Activated T-helper 17 cell treated with anti-CD3 and anti-CD28 coated beads, Interleukin-2, amount 50 U/mL, for 72 hours (primary cell): ENCODE measurements around the gene ANKS1A. TPM values are rescaled to one million over a fixed set of nuclear protein-coding genes. Genes with fewer than 3 reads are reported as not detected.

Source experiments
- ATAC-seq: fragments of 150-1000 bp; cut with Tn5 transposase; replicated peaks from 2 replicates; pipeline ENCODE4 v1.10.0; 2021; ENCODE audit warnings: mild to moderate bottlenecking, moderate library complexity
- H3K27ac Mint-ChIP-seq: one replicate; pipeline ENCODE4 v1.8.0; 2022; ENCODE audit warnings: mixed read lengths
- H3K27me3 Mint-ChIP-seq: one replicate; pipeline ENCODE4 v1.8.0; 2022; ENCODE audit warnings: mixed read lengths
- H3K36me3 Mint-ChIP-seq: one replicate; pipeline ENCODE4 v1.8.0; 2022; ENCODE audit warnings: low read depth, mild to moderate bottlenecking, mixed read lengths
- H3K4me1 Mint-ChIP-seq: one replicate; pipeline ENCODE4 v1.8.0; 2022; ENCODE audit warnings: mixed read lengths
- H3K4me3 Mint-ChIP-seq: one replicate; pipeline ENCODE4 v1.8.0; 2022; ENCODE audit warnings: mild to moderate bottlenecking, mixed read lengths
- H3K9me3 Mint-ChIP-seq: one replicate; pipeline ENCODE4 v1.8.0; 2022; ENCODE audit warnings: mixed read lengths
- total RNA-seq, 2 donors: library from RNA; stranded (reverse); gene quantifications; one replicate each; pipeline ENCODE4 v1.2.3, GENCODE V29; 2022

Gene ANKS1A
- total RNA-seq, 2 donors from 2014 or later, result 7.7 to 8.8 TPM

GRCh38 chr6:34950849-34951248 lies 61.8 kb downstream of the ANKS1A start:
- Mint-ChIP-seq H3K27me3 (no peaks in the 10 kb centered on the region), H3K4me3 (no peak overlapping the region), H3K36me3 (no peaks in the 10 kb centered on the region), H3K4me1 (peaks cover 7% of the 10 kb centered on the region), H3K9me3 (no peaks in the 10 kb centered on the region), H3K27ac (no peak overlapping the region)
- ATAC-seq, result no peak

GRCh38 chr6:34951731-34952130 lies 62.7 kb downstream of the ANKS1A start:
- Mint-ChIP-seq H3K4me3 (no peak overlapping the region), H3K27ac (no peak overlapping the region), H3K36me3 (no peaks in the 10 kb centered on the region), H3K4me1 (peaks cover 7% of the 10 kb centered on the region), H3K9me3 (no peaks in the 10 kb centered on the region), H3K27me3 (no peaks in the 10 kb centered on the region)
- ATAC-seq, result no peak

DNA sequence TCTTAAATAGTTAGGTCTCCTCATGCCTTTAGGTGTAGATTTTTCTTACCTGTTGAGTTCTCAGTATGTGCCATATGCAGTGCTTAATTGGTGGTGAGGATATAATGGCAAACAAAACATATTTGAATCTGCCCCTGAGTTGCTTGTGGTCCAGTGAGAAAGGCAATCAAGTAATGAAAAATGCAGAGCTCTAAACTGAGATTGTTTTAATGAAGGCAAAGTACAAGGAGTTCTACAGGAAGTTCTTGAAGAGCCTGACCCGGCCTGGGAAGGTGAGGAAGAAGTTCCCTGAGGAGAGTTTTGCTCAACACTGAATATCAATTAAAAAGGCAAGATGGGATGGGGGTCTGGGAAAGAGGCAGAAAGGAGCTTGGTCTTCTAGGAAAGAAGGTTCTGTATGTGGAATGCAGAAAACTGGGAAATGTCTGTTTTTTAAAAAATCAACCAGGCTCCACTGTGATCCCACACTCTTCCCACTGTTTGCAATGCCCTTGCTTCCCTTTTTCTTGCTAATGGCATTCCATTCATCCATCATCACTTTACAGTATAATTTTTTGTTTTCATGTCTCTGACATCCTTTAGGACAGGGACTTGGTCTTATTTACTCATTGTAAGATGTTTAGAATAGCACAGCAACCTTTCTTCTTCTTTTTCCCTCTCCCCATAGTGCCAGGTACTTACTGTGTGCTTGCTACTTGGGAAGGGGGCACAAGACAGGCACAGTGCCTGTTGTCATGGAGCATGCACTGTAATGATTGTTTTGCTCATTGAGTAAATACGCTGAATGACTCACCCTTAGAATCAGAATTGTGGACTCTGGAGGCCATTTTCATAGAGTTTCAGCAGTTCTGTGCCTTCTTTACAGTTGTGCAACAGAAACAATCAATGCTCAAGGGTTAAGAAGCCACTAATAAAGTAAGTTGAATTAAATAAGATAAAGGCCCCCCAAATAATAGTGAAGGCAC lies 64.3 kb downstream of the ANKS1A start:
- no peak overlapping the region for H3K27ac Mint-ChIP-seq
- peaks cover 11% of the 10 kb centered on the region for H3K4me1 Mint-ChIP-seq
- H3K9me3 Mint-ChIP-seq, result no peaks in the 10 kb centered on the region
- no peak overlapping the region for H3K4me3 Mint-ChIP-seq
- no peaks in the 10 kb centered on the region for H3K27me3 Mint-ChIP-seq
- no peaks in the 10 kb centered on the region for H3K36me3 Mint-ChIP-seq
- ATAC-seq, result no peak

DNA sequence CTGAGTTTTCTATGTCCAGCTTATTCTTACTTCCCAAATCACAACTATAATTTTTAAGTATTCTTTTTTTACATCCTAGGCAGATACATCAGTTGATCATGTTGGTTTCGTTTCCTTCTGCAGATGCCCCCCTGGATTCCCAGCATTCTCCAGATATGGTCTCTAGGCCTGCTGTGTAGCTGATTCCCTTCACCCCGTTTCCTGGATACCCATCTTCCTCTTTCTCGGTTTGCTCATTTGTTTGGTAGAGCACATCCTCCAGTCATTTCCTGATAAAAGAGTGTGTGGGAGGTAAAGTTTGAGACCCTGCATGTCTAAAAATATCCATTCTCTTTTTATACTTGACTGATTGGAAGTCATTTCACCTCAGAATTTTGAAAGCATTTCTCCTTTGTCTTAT lies 66.4 kb downstream of the ANKS1A start:
- no peak for ATAC-seq
- Mint-ChIP-seq H3K4me3 (no peak overlapping the region), H3K27me3 (no peaks in the 10 kb centered on the region), H3K4me1 (peaks cover 4% of the 10 kb centered on the region), H3K27ac (no peak overlapping the region), H3K36me3 (no peaks in the 10 kb centered on the region), H3K9me3 (no peaks in the 10 kb centered on the region)

DNA sequence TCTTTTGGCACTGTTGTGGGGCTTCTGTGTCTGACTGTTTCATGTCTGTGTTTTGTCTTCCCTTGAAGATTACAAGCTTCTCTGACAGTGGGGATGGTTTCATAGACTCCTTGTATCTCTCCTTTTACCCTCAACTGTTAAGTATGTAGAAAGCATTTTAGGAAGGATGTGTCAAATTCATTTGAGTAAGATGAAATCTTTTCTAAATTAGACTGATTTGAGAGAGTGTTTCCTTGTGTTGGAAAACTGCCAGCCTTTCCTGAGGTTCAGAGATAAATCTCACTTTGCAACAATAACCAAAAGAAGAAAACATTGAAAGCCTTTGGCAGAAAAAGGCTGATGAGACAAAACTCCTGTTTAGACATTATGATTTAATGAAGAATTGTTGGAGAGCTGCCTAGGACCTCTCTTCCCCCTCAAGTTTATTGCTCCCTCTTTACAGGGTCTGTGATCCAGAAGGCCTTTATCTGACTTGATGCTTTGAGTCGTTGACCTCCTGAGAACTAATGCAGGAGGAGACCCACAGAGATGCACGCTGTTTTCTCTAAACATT lies 68.3 kb downstream of the ANKS1A start:
- Mint-ChIP-seq H3K9me3 (no peaks in the 10 kb centered on the region), H3K36me3 (no peaks in the 10 kb centered on the region), H3K4me3 (no peak overlapping the region), H3K27ac (peak overlapping the region; percentile 30), H3K4me1 (peaks cover 4% of the 10 kb centered on the region), H3K27me3 (no peaks in the 10 kb centered on the region)
- no peak for ATAC-seq

- Mint-ChIP-seq H3K36me3 (no peaks in the 10 kb centered on the region), H3K9me3 (no peaks in the 10 kb centered on the region), H3K27me3 (no peaks in the 10 kb centered on the region), H3K4me1 (peaks cover 4% of the 10 kb centered on the region), H3K4me3 (no peak overlapping the region), H3K27ac (no peak overlapping the region)
- ATAC-seq, result no peak
Measured at GRCh38 chr6:34958734-34959133, 69.7 kb downstream of the ANKS1A start.

- ATAC-seq, result no peak
- H3K4me1 Mint-ChIP-seq, result peaks cover 4% of the 10 kb centered on the region
- H3K4me3 Mint-ChIP-seq, result no peak overlapping the region
- no peaks in the 10 kb centered on the region for H3K36me3 Mint-ChIP-seq
- H3K9me3 Mint-ChIP-seq, result no peaks in the 10 kb centered on the region
- no peak overlapping the region for H3K27ac Mint-ChIP-seq
- H3K27me3 Mint-ChIP-seq, result no peaks in the 10 kb centered on the region
Measured at GRCh38 chr6:34959224-34959623, 70.2 kb downstream of the ANKS1A start.

GRCh38 chr6:34961082-34961481 lies 72.0 kb downstream of the ANKS1A start:
- no peak for ATAC-seq
- H3K27me3 Mint-ChIP-seq, result no peaks in the 10 kb centered on the region
- H3K9me3 Mint-ChIP-seq, result no peaks in the 10 kb centered on the region
- no peak overlapping the region for H3K4me3 Mint-ChIP-seq
- H3K4me1 Mint-ChIP-seq, result peaks cover 4% of the 10 kb centered on the region
- H3K27ac Mint-ChIP-seq, result no peak overlapping the region
- H3K36me3 Mint-ChIP-seq, result no peaks in the 10 kb centered on the region

- Mint-ChIP-seq H3K4me1 (peaks cover 4% of the 10 kb centered on the region), H3K27ac (no peak overlapping the region), H3K27me3 (no peaks in the 10 kb centered on the region), H3K9me3 (no peaks in the 10 kb centered on the region), H3K4me3 (no peak overlapping the region), H3K36me3 (no peaks in the 10 kb centered on the region)
- ATAC-seq, result no peak
Measured at GRCh38 chr6:34961574-34961973, 72.5 kb downstream of the ANKS1A start.

DNA sequence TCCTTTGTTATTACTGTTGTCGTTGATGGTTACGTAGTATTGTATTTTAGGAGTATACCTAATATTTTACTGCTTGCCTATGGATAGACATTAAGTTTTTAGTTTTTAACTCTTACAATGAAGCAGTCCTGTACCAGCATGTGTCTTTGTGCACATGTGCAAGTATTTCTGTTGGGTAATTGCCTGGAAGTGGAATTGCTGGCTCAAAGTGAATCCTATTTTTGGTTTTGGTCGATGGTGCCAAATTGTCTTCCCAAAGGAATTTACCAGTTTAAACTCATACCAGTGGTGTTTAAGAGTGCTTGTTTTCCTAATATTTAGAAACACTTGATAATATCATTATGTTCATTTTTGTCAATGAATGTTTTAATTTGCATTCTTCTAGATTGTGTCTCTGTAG lies 75.5 kb downstream of the ANKS1A start:
- Mint-ChIP-seq H3K9me3 (no peaks in the 10 kb centered on the region), H3K36me3 (peaks cover 3% of the 10 kb centered on the region), H3K27me3 (no peaks in the 10 kb centered on the region), H3K27ac (no peak overlapping the region), H3K4me1 (no peaks in the 10 kb centered on the region), H3K4me3 (no peak overlapping the region)
- no peak for ATAC-seq

- H3K9me3 Mint-ChIP-seq, result no peaks in the 10 kb centered on the region
- H3K27ac Mint-ChIP-seq, result no peak overlapping the region
- H3K36me3 Mint-ChIP-seq, result peaks cover 29% of the 10 kb centered on the region
- ATAC-seq, result no peak
- H3K4me3 Mint-ChIP-seq, result no peak overlapping the region
- no peaks in the 10 kb centered on the region for H3K27me3 Mint-ChIP-seq
- H3K4me1 Mint-ChIP-seq, result no peaks in the 10 kb centered on the region
Measured at GRCh38 chr6:34967461-34967860, 78.4 kb downstream of the ANKS1A start.

GRCh38 chr6:34969662-34970265 lies 80.7 kb downstream of the ANKS1A start:
- H3K4me1 Mint-ChIP-seq, result no peaks in the 10 kb centered on the region
- peaks cover 29% of the 10 kb centered on the region for H3K36me3 Mint-ChIP-seq
- H3K4me3 Mint-ChIP-seq, result no peak overlapping the region
- no peak overlapping the region for H3K27ac Mint-ChIP-seq
- H3K9me3 Mint-ChIP-seq, result no peaks in the 10 kb centered on the region
- ATAC-seq, result no peak
- no peaks in the 10 kb centered on the region for H3K27me3 Mint-ChIP-seq

- Mint-ChIP-seq H3K4me1 (no peaks in the 10 kb centered on the region), H3K4me3 (no peak overlapping the region), H3K27ac (no peak overlapping the region), H3K27me3 (no peaks in the 10 kb centered on the region), H3K36me3 (peaks cover 29% of the 10 kb centered on the region), H3K9me3 (no peaks in the 10 kb centered on the region)
- no peak for ATAC-seq
Measured at GRCh38 chr6:34970488-34970887, 81.4 kb downstream of the ANKS1A start.

GRCh38 chr6:34970957-34971356 lies 81.9 kb downstream of the ANKS1A start:
- Mint-ChIP-seq H3K27ac (no peak overlapping the region), H3K36me3 (peaks cover 29% of the 10 kb centered on the region), H3K4me3 (no peak overlapping the region), H3K27me3 (no peaks in the 10 kb centered on the region), H3K9me3 (no peaks in the 10 kb centered on the region), H3K4me1 (no peaks in the 10 kb centered on the region)
- ATAC-seq, result no peak
